Prostate gland (tissue), 2 donors: ENCODE measurements around the gene PTPRE. TPM values are rescaled to one million over a fixed set of nuclear protein-coding genes. Genes with fewer than 3 reads are reported as not detected.

ENCODE experiments used
- DNase-seq: peaks from one replicate; pipeline ENCODE4 v3.0.0-alpha.2; 2019; ENCODE audit warnings: low spot score
- H3K27ac ChIP-seq, 2 donors: fragments of 200-600 bp; sonication (generic); 2 replicates each; pipeline ENCODE4 v1.5.1; 2017 to 2019
- H3K27me3 ChIP-seq: fragments of 200-600 bp; sonication (generic); replicated peaks from 2 replicates; pipeline ENCODE4 v1.5.1; 2019; ENCODE audit not compliant: insufficient read depth
- H3K36me3 ChIP-seq, 2 donors: fragments of 200-600 bp; sonication (generic); 1 replicate in 1 of 2; 2 replicates in 1 of 2; pipeline versions ENCODE4 v1.5.1 to v1.8.1; 2017 to 2019
- H3K4me1 ChIP-seq: fragments of 200-600 bp; sonication (generic); replicated peaks from 2 replicates; pipeline ENCODE4 v1.5.1; 2019
- H3K4me3 ChIP-seq, 2 donors: fragments of 200-600 bp; sonication (generic); 2 replicates each; pipeline ENCODE4 v1.5.1; 2017 to 2019
- H3K9me3 ChIP-seq: fragments of 200-600 bp; sonication (generic); 2 replicates; pipeline ENCODE4 v1.5.1; 2017
- POLR2A ChIP-seq: fragments of 450-650 bp; IDR thresholded peaks from one replicate; pipeline ENCODE4 v1.6.1; 2016; ENCODE audit warnings: antibody characterized with exemption, mild to moderate bottlenecking
- POLR2AphosphoS5 ChIP-seq: sonication (generic); formaldehyde crosslinking; IDR thresholded peaks from one replicate; pipeline ENCODE4 v1.6.1; 2017; ENCODE audit warnings: antibody characterized with exemption
- WGBS: methylation state at CpG from one replicate; pipeline ENCODE4 v1.1.5; 2018; 5-methylcytosine and 5-hydroxymethylcytosine counted together
- intact Hi-C: fragments of 100-400 bp; cut with DNase I; formaldehyde crosslinking; loops from one replicate; pipeline ENCODE4 v1.14.2; 2022
- total RNA-seq, 2 donors: library from RNA; depleted of rRNA; stranded (reverse); fragments of >200 nt; gene quantifications; one replicate each; pipeline ENCODE4 v1.1.0, GENCODE V29; 2016
- TF ChIP-seq, protein P1 (sequence below), 4 experiments: fragments of 200-600 bp in 2 of 4; fragments of 450-650 bp in 2 of 4; sonication (generic) in 2 of 4; IDR thresholded peaks; 1 replicate in 3 of 4; 2 replicates in 1 of 4; pipeline ENCODE4 v1.5.1; 2016 to 2019; ENCODE audit warnings: antibody characterized with exemption in 4 of 4, mild to moderate bottlenecking in 2 of 4, moderate library complexity in 2 of 4

Gene PTPRE
- total RNA-seq, 2 donors from 2014 or later = 4.5 to 14.3 TPM

DNA sequence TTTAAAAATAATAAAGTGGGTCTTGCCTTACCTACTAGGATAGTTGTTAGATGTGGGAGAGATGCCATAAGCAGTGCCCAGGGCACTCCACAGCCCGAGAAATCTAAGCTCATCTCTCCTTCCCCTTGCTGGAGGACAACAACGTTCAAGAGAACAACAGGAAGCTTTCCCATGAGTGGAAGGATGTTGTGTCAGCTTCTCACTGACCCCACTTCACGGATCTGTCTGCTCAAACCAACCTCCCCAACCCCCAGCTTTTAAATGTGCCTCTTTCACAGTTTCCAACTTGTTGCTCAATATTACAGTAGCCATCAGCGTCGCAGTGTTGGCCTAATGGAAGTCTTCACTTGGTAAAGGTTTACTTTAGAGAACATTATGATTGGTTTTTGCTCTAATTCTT is 72.1 kb downstream of the PTPRE start:
- no peaks in the 10 kb centered on the region for H3K27me3 ChIP-seq
- no peaks in the 10 kb centered on the region for H3K9me3 ChIP-seq
- no peak overlapping the region for H3K4me3 ChIP-seq
- intact Hi-C loops = no loop called here
- no peak for TF ChIP-seq POLR2A
- TF ChIP-seq, protein P1, sequence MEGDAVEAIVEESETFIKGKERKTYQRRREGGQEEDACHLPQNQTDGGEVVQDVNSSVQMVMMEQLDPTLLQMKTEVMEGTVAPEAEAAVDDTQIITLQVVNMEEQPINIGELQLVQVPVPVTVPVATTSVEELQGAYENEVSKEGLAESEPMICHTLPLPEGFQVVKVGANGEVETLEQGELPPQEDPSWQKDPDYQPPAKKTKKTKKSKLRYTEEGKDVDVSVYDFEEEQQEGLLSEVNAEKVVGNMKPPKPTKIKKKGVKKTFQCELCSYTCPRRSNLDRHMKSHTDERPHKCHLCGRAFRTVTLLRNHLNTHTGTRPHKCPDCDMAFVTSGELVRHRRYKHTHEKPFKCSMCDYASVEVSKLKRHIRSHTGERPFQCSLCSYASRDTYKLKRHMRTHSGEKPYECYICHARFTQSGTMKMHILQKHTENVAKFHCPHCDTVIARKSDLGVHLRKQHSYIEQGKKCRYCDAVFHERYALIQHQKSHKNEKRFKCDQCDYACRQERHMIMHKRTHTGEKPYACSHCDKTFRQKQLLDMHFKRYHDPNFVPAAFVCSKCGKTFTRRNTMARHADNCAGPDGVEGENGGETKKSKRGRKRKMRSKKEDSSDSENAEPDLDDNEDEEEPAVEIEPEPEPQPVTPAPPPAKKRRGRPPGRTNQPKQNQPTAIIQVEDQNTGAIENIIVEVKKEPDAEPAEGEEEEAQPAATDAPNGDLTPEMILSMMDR (IDR thresholded peaks at IDR 0.05) = no peak
- TF ChIP-seq POLR2AphosphoS5 = no peak
- H3K27ac ChIP-seq = no peak overlapping the region
- no peaks in the 10 kb centered on the region for H3K4me1 ChIP-seq
- no peak for DNase-seq
- H3K36me3 ChIP-seq = no peaks in the 10 kb centered on the region
- 78% methylated on average over 5 of the region's 5 CpGs for WGBS

DNA sequence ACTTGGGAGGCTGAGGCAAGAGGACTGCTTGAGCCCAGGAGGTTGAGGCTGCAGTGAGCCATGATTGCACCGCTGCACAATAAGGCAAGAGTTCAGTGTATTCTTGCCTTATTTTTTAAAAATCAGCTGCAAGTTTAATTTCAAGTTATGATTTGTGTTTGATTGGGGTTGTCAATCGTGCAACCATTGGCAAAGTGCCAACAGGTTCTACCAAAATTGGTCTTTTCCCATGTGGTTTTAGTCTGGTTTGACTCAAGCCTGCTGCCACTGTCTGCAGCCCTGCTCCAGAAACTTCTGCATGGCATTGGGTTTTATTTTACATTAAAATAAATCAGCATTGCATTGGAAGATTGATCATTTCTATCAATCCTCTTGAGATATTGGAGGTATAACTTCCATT is 72.7 kb downstream of the PTPRE start:
- WGBS = 93% methylated on average over 2 of the region's 2 CpGs
- intact Hi-C loops = no loop called here
- TF ChIP-seq POLR2A (no peak), POLR2AphosphoS5 (no peak)
- TF ChIP-seq, protein P1 (IDR thresholded peaks at IDR 0.05) = no peak
- no peak for DNase-seq
- Histone ChIP-seq H3K4me1 (no peaks in the 10 kb centered on the region), H3K4me3 (no peak overlapping the region), H3K27me3 (no peaks in the 10 kb centered on the region), H3K9me3 (no peaks in the 10 kb centered on the region), H3K27ac (no peak overlapping the region), H3K36me3 (no peaks in the 10 kb centered on the region)

DNA sequence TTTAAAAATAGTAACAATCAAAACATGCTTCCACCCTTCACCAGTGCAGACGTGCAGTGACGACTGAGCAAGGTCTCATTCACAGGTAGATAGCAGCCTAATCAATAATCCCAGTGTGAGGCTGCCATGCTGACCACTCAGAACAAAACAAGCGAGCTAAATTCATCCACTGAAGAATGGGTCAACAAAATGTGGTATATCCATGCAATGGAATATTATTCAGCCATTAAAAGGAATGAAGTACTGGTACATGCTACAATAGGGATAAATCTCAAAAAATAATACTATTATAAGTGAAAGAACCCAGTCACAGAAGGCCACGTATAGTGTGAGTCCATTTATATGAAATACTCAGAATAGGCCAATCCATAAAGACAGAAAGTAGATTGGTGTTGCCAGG is 74.0 kb downstream of the PTPRE start:
- Histone ChIP-seq H3K36me3 (no peaks in the 10 kb centered on the region), H3K27me3 (no peaks in the 10 kb centered on the region), H3K27ac (no peak overlapping the region), H3K4me1 (no peaks in the 10 kb centered on the region), H3K9me3 (no peaks in the 10 kb centered on the region), H3K4me3 (no peak overlapping the region)
- DNase-seq = no peak
- no peak for TF ChIP-seq POLR2A
- TF ChIP-seq POLR2AphosphoS5 = no peak
- TF ChIP-seq, protein P1 (IDR thresholded peaks at IDR 0.05) = no peak
- intact Hi-C loops = no loop called here
- 97% methylated on average over 4 of the region's 4 CpGs for WGBS

DNA sequence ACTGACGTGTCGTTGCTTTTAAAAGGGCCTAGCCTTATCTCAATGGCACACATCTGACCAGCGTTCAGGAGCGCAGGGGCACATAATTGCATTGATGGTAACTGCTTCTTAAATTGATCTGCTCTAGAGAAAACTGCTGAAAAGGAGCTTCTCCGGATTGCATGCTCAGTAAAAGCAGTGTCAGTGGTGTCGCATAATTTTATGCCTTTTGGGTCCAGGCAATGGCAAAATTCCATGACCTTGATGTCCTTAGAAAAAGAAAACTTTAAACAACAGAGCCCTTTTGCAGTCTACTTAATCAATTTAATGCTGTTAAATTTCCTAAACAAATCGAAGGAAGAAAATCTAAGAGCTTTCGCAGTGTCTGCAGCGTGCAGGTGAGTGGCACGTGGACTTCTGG is 75.7 kb downstream of the PTPRE start:
- no peak for DNase-seq
- H3K27ac ChIP-seq = no peak overlapping the region
- intact Hi-C loops = no loop called here
- no peaks in the 10 kb centered on the region for H3K36me3 ChIP-seq
- H3K9me3 ChIP-seq = no peaks in the 10 kb centered on the region
- WGBS = 91% methylated on average over 10 of the region's 10 CpGs
- no peak overlapping the region for H3K4me3 ChIP-seq
- TF ChIP-seq, protein P1 (IDR thresholded peaks at IDR 0.05) = no peak
- no peak for TF ChIP-seq POLR2AphosphoS5
- no peak for TF ChIP-seq POLR2A
- H3K27me3 ChIP-seq = no peaks in the 10 kb centered on the region
- H3K4me1 ChIP-seq = no peaks in the 10 kb centered on the region

DNA sequence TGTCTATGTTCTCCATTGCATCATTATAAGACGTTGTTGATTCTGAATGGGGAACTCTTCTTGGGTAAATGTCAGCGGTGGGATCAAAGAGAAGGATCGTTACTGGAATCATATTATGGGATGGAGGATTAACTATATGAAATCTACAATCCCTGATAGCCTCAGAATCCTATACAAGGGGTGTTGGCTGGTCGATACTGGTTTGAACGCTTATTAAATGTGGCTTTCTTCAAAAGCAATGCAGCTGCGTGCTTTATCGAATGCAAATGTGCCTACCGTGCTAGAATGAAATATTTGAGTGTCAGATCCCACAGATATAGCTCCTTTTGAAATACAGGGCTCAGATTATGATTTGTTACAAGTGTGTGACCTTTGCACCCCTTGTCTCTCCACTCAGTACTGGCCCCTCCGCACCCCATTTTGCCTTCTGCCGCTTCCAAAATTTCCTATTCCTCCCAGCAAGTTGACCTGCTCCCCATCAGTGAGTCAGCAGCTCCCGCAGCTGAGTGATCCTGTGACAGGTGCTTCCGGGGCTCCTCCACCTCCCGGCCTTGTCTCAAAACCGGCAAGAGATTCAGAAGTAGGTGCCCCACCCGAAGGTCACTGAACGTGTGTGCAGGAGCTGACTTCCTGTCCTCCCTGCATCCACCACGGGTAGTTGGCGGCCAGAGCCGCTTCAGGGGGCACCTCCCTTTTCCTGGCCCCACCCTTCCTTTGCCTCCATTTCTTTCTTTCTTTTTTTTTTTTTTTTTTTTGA is 76.6 kb downstream of the PTPRE start:
- H3K4me3 ChIP-seq = no peak overlapping the region
- no peaks in the 10 kb centered on the region for H3K4me1 ChIP-seq
- intact Hi-C loops = no loop called here
- no peak for DNase-seq
- no peaks in the 10 kb centered on the region for H3K9me3 ChIP-seq
- no peak for TF ChIP-seq POLR2A
- no peak for TF ChIP-seq POLR2AphosphoS5
- TF ChIP-seq, protein P1 (IDR thresholded peaks at IDR 0.05) = no peak
- H3K36me3 ChIP-seq = no peaks in the 10 kb centered on the region
- WGBS = 79% methylated on average over 19 of the region's 19 CpGs
- no peaks in the 10 kb centered on the region for H3K27me3 ChIP-seq
- H3K27ac ChIP-seq = no peak overlapping the region
